Measurements from ENCODE around the gene KIF26A.

The KIF26A gene

GRCh38 chr14:104209985-104210816 is 71.8 kb downstream of the KIF26A start:
- TF ChIP-seq ZNF274 (IDR thresholded peaks at IDR 0.05; ENCODE audit: low read depth, low read length): no peak
- H3K4me3 ChIP-seq (ENCODE audit: low read length): no peak overlapping the region

GRCh38 chr14:104210817-104211195 is 72.4 kb downstream of the KIF26A start:
- H3K4me3 ChIP-seq (ENCODE audit: low read length): no peak overlapping the region
- TF ChIP-seq ZNF274 (IDR thresholded peaks at IDR 0.05; ENCODE audit: low read depth, low read length): no peak

GRCh38 chr14:104211215-104211614 is 72.8 kb downstream of the KIF26A start:
- H3K4me3 ChIP-seq (ENCODE audit: low read length): no peak overlapping the region
- no peak for TF ChIP-seq ZNF274 (IDR thresholded peaks at IDR 0.05; ENCODE audit: low read depth, low read length)

GRCh38 chr14:104211741-104212140 is 73.4 kb downstream of the KIF26A start:
- H3K4me3 ChIP-seq (ENCODE audit: low read length): no peak overlapping the region
- TF ChIP-seq ZNF274 (IDR thresholded peaks at IDR 0.05; ENCODE audit: low read depth, low read length): no peak

- TF ChIP-seq ZNF274 (IDR thresholded peaks at IDR 0.05; ENCODE audit: low read depth, low read length): no peak
- no peak overlapping the region for H3K4me3 ChIP-seq (ENCODE audit: low read length)
Observed at GRCh38 chr14:104212206-104213095, 74.1 kb downstream of the KIF26A start.

- TF ChIP-seq ZNF274 (IDR thresholded peaks at IDR 0.05; ENCODE audit: low read depth, low read length): no peak
- H3K4me3 ChIP-seq (ENCODE audit: low read length): no peak overlapping the region
Observed at GRCh38 chr14:104213301-104214034, 75.1 kb downstream of the KIF26A start.

- no peak for TF ChIP-seq ZNF274 (IDR thresholded peaks at IDR 0.05; ENCODE audit: low read depth, low read length)
- no peak overlapping the region for H3K4me3 ChIP-seq (ENCODE audit: low read length)
Observed at GRCh38 chr14:104214431-104215218, 76.2 kb downstream of the KIF26A start.

- TF ChIP-seq ZNF274 (IDR thresholded peaks at IDR 0.05; ENCODE audit: low read depth, low read length): no peak
Observed at GRCh38 chr14:104215706-104216334, 77.4 kb downstream of the KIF26A start.

GRCh38 chr14:104216457-104216856 is 78.1 kb downstream of the KIF26A start:
- no peak overlapping the region for H3K4me3 ChIP-seq (ENCODE audit: low read length)
- no peak for TF ChIP-seq ZNF274 (IDR thresholded peaks at IDR 0.05; ENCODE audit: low read depth, low read length)

More at GRCh38 chr14:104215706-104216334, 77.4 kb downstream of the KIF26A start:
- H3K4me3 ChIP-seq (ENCODE audit: low read length): no peak overlapping the region

GRCh38 chr14:104217486-104218360 is 79.3 kb downstream of the KIF26A start:
- no peak for TF ChIP-seq ZNF274 (IDR thresholded peaks at IDR 0.05; ENCODE audit: low read depth, low read length)
- H3K4me3 ChIP-seq (ENCODE audit: low read length): no peak overlapping the region

DNA sequence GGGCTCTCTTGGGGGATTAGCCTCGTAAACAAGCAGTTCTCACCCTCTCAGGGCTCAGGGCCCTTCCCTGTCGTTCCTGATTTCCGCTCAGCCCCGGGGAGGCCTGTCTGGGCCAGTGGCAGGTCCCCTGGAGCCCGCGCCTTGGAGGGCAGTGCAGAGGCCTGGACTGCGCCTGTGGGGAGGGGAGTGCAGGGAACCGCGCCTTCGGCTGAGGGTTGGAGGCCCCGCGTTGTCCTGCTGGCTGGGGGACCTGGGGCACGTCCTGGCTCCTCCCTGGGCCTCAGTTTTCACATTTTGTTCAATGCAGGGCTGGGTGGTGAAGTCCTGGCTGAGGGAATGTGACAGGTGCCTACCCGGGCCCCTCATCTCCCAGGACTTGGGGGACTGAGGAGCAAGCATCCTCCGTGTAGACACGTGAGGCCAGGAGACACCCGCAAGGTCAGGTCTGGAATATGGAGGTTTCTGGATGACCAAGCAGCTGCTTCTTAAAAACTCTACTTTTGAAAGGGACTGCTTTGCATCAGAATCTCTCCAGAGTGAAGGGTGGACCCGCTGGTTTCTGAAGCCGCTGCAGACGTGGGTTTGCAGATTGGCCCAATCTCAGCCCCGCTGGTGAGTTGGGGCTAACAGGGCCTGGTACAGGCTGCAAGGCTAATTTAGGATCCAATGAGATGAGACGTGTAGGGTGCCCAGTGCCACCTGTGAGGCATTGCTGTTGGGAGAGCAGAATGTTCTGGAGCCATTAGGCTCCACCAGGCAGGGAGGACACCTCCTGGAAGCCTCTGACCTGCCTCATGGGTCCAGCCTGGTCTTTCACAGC is 80.2 kb downstream of the KIF26A start:
- TF ChIP-seq ZNF274 (IDR thresholded peaks at IDR 0.05; ENCODE audit: low read depth, low read length): no peak
- no peak overlapping the region for H3K4me3 ChIP-seq (ENCODE audit: low read length)
